Karpas-422 (cell line): ENCODE results near the gene NUDCD2. TPM values are rescaled to one million over a fixed set of nuclear protein-coding genes. Genes with fewer than 3 reads are reported as not detected.

Source experiments
- small RNA-seq: library from RNA; depleted of rRNA; stranded (forward); fragments of <200 nt; gene quantifications from one replicate; pipeline ENCODE3, GENCODE V24; 2014
- total RNA-seq: library from RNA; depleted of rRNA; stranded (reverse); fragments of >200 nt; shearing (Covaris generic); gene quantifications from 2 replicates; pipeline ENCODE4 v1.2.3, GENCODE V29; 2014; ENCODE audit warnings: low replicate concordance; rRNA removed

Gene NUDCD2
- total RNA-seq, 1 experiment from 2014 or later: 15.5 TPM

Small RNAs within 50 kb of the gene (small RNA-seq; reads per million reads assigned to genes)
- gene AC008723.1: not detected

Other genes starting within 250 kb of the NUDCD2 start
- 109 and 270 TPM in 2 replicates for gene CCNG1, start 22.5 kb downstream of the NUDCD2 start, total RNA-seq
- 37.6 and 80.5 TPM in 2 replicates for gene HMMR, start 530 bp upstream of the NUDCD2 start, total RNA-seq
- 47.6 and 72.5 TPM in 2 replicates for gene MAT2B, start 45.5 kb upstream of the NUDCD2 start, total RNA-seq